Measurements from ENCODE around the gene RNU6-7.

Gene RNU6-7

GRCh38 chr14:32209471-32209870 lies 7.6 kb downstream of the RNU6-7 start:
- no peak overlapping the region for H2AFZ ChIP-seq (ENCODE audit: low read length)
- no peak overlapping the region for H3K4me3 ChIP-seq (ENCODE audit: low read length)
- H3K27me3 ChIP-seq (replicated peaks; ENCODE audit: insufficient read depth, low read length): no peaks in the 10 kb centered on the region
- no peaks in the 10 kb centered on the region for H3K9me3 ChIP-seq (replicated peaks; ENCODE audit: insufficient read depth, low read length)
- no peaks in the 10 kb centered on the region for H3K36me3 ChIP-seq (replicated peaks; ENCODE audit: insufficient read depth, low read length)
- H3K27ac ChIP-seq (ENCODE audit: low read length): no peak overlapping the region
- no peaks in the 10 kb centered on the region for H4K20me1 ChIP-seq (ENCODE audit: insufficient read depth, low read length)
- no peaks in the 10 kb centered on the region for H3K79me2 ChIP-seq (ENCODE audit: low read length)
- no peaks in the 10 kb centered on the region for H3K9me2 ChIP-seq (replicated peaks; ENCODE audit: insufficient read depth, low read length)
- H3K4me2 ChIP-seq (ENCODE audit: low read depth, low read length): no peak overlapping the region
- H3K4me1 ChIP-seq (ENCODE audit: low read length): peaks cover 15% of the 10 kb centered on the region
- no peak for TF ChIP-seq EZH2 (optimal IDR thresholded peaks at IDR 0.05; ENCODE audit: low read depth, low read length)
- H3F3A ChIP-seq (ENCODE audit: insufficient read depth, low read length): peaks cover 10% of the 10 kb centered on the region
- no peak for DNase-seq
- H3K9ac ChIP-seq (ENCODE audit: low read length): no peak overlapping the region

- Histone ChIP-seq H3K4me1 (ENCODE audit: low read length) (peaks cover 9% of the 10 kb centered on the region), H2AFZ (ENCODE audit: low read length) (no peak overlapping the region), H3K4me3 (ENCODE audit: low read length) (no peak overlapping the region), H3K9me3 (replicated peaks; ENCODE audit: insufficient read depth, low read length) (no peaks in the 10 kb centered on the region), H3K27ac (ENCODE audit: low read length) (no peak overlapping the region), H4K20me1 (ENCODE audit: insufficient read depth, low read length) (no peaks in the 10 kb centered on the region), H3K4me2 (ENCODE audit: low read depth, low read length) (no peak overlapping the region), H3K79me2 (ENCODE audit: low read length) (no peaks in the 10 kb centered on the region), H3F3A (ENCODE audit: insufficient read depth, low read length) (peaks cover 9% of the 10 kb centered on the region), H3K36me3 (replicated peaks; ENCODE audit: insufficient read depth, low read length) (no peaks in the 10 kb centered on the region), H3K27me3 (replicated peaks; ENCODE audit: insufficient read depth, low read length) (no peaks in the 10 kb centered on the region), H3K9ac (ENCODE audit: low read length) (no peak overlapping the region), H3K9me2 (replicated peaks; ENCODE audit: insufficient read depth, low read length) (no peaks in the 10 kb centered on the region)
- no peak for DNase-seq
- TF ChIP-seq EZH2phosphoT487 (IDR thresholded peaks at IDR 0.05; ENCODE audit: low read length) (no peak), EZH2 (optimal IDR thresholded peaks at IDR 0.05; ENCODE audit: low read depth, low read length) (no peak), CTCF (IDR thresholded peaks at IDR 0.05; ENCODE audit: low read length) (no peak)
These were observed 9.2 kb downstream of the RNU6-7 start for GRCh38 chr14:32211068-32211404.

GRCh38 chr14:32212833-32213232 lies 11.0 kb downstream of the RNU6-7 start:
- no peak overlapping the region for H3K9ac ChIP-seq (ENCODE audit: low read length)
- no peaks in the 10 kb centered on the region for H3K36me3 ChIP-seq (replicated peaks; ENCODE audit: insufficient read depth, low read length)
- no peak overlapping the region for H2AFZ ChIP-seq (ENCODE audit: low read length)
- TF ChIP-seq EZH2phosphoT487 (IDR thresholded peaks at IDR 0.05; ENCODE audit: low read length) (no peak), EZH2 (optimal IDR thresholded peaks at IDR 0.05; ENCODE audit: low read depth, low read length) (no peak), CTCF (IDR thresholded peaks at IDR 0.05; ENCODE audit: low read length) (no peak)
- H3K4me2 ChIP-seq (ENCODE audit: low read depth, low read length): no peak overlapping the region
- no peaks in the 10 kb centered on the region for H4K20me1 ChIP-seq (ENCODE audit: insufficient read depth, low read length)
- H3K4me3 ChIP-seq (ENCODE audit: low read length): no peak overlapping the region
- no peak overlapping the region for H3K27ac ChIP-seq (ENCODE audit: low read length)
- no peaks in the 10 kb centered on the region for H3F3A ChIP-seq (ENCODE audit: insufficient read depth, low read length)
- no peaks in the 10 kb centered on the region for H3K9me3 ChIP-seq (replicated peaks; ENCODE audit: insufficient read depth, low read length)
- H3K79me2 ChIP-seq (ENCODE audit: low read length): no peaks in the 10 kb centered on the region
- H3K4me1 ChIP-seq (ENCODE audit: low read length): no peaks in the 10 kb centered on the region
- DNase-seq: no peak
- H3K27me3 ChIP-seq (replicated peaks; ENCODE audit: insufficient read depth, low read length): no peaks in the 10 kb centered on the region
- no peaks in the 10 kb centered on the region for H3K9me2 ChIP-seq (replicated peaks; ENCODE audit: insufficient read depth, low read length)

- no peak overlapping the region for H3K4me2 ChIP-seq (ENCODE audit: low read depth, low read length)
- DNase-seq: no peak
These were observed 15.5 kb downstream of the RNU6-7 start for GRCh38 chr14:32217301-32217700.

More at GRCh38 chr14:32217301-32217700, 15.5 kb downstream of the RNU6-7 start:
- no peaks in the 10 kb centered on the region for H3K9me3 ChIP-seq (replicated peaks; ENCODE audit: insufficient read depth, low read length)
- H3K27me3 ChIP-seq (replicated peaks; ENCODE audit: insufficient read depth, low read length): no peaks in the 10 kb centered on the region
- H3K4me3 ChIP-seq (ENCODE audit: low read length): no peak overlapping the region
- H3K36me3 ChIP-seq (replicated peaks; ENCODE audit: insufficient read depth, low read length): no peaks in the 10 kb centered on the region
- no peaks in the 10 kb centered on the region for H4K20me1 ChIP-seq (ENCODE audit: insufficient read depth, low read length)
- H3K9me2 ChIP-seq (replicated peaks; ENCODE audit: insufficient read depth, low read length): no peaks in the 10 kb centered on the region
- no peak overlapping the region for H3K27ac ChIP-seq (ENCODE audit: low read length)
- H3K79me2 ChIP-seq (ENCODE audit: low read length): no peaks in the 10 kb centered on the region
- H3K4me1 ChIP-seq (ENCODE audit: low read length): no peaks in the 10 kb centered on the region
- no peak overlapping the region for H2AFZ ChIP-seq (ENCODE audit: low read length)
- no peaks in the 10 kb centered on the region for H3F3A ChIP-seq (ENCODE audit: insufficient read depth, low read length)
- TF ChIP-seq CTCF (IDR thresholded peaks at IDR 0.05; ENCODE audit: low read length) (no peak), EZH2phosphoT487 (IDR thresholded peaks at IDR 0.05; ENCODE audit: low read length) (no peak), EZH2 (optimal IDR thresholded peaks at IDR 0.05; ENCODE audit: low read depth, low read length) (no peak)
- H3K9ac ChIP-seq (ENCODE audit: low read length): no peak overlapping the region
